Ishikawa (cell line): Measurements from ENCODE around the gene ACBD5.

ENCODE experiments used
- CEBPB ChIP-seq: IDR thresholded peaks from 2 replicates; pipeline ENCODE4 v1.6.1; 2012
- EP300 ChIP-seq: IDR thresholded peaks from 2 replicates; pipeline ENCODE4 v1.6.1; 2012; ENCODE audit warnings: borderline replicate concordance
- NFIC ChIP-seq: IDR thresholded peaks from 2 replicates; pipeline ENCODE4 v1.6.1; 2012
- RAD21 ChIP-seq: IDR thresholded peaks from 2 replicates; pipeline ENCODE4 v1.6.1; 2012; ENCODE audit warnings: low read depth
- TF ChIP-seq, protein P1 (sequence below): IDR thresholded peaks from 2 replicates; pipeline ENCODE4 v1.6.1; 2012

DNA sequence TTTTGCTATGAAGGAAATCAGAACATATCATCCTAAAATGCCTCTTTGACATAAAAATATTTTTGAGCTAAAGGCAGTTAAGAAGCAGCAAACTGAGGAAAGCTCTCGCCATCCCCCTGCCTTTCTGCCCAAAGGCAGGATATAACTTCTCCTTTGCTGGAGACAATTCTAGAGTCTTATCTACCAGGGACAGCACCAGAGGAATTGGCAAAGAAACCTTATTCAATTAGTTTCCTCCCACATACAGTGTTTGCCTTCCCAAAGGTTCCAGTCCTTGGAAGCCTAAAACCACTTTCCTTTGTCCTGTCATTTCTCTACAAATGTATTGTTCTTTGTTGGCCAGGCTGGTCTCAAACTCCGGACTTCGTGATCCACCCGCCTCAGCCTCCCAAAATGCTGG lies 51.7 kb downstream of the ACBD5 start:
- TF ChIP-seq EP300 (no peak), NFIC (no peak), RAD21 (no peak), CEBPB (no peak)
- TF ChIP-seq, protein P1, sequence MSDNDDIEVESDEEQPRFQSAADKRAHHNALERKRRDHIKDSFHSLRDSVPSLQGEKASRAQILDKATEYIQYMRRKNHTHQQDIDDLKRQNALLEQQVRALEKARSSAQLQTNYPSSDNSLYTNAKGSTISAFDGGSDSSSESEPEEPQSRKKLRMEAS, result no peak
